ENCODE data around the gene AFG3L2. TPM values are rescaled to one million over a fixed set of nuclear protein-coding genes. Genes with fewer than 3 reads are reported as not detected.
"Not testable (repeated sequence)": the region's sequence is repeated elsewhere in the genome, so short reads cannot be mapped to it uniquely, and the experiment has no call there.

AFG3L2 gene
- total RNA-seq, 1 donor from 2014 or later: 66.8 TPM

GRCh38 chr18:12393510-12393909 is 16.5 kb upstream of the AFG3L2 start:
- H3K9me3 Mint-ChIP-seq: no peaks in the 10 kb centered on the region
- H3K27ac Mint-ChIP-seq: no peak overlapping the region
- intact Hi-C loops (cut with micrococcal nuclease): loop anchor here (5.0 kb wide), 2 partner anchors 149 to 309 kb away; partner anchors contain the start of genes CEP76 and PSMG2
- no peak overlapping the region for H3K4me3 Mint-ChIP-seq
- peaks cover 5% of the 10 kb centered on the region for H3K4me1 Mint-ChIP-seq (ENCODE audit: low read depth)
- DNase-seq (ENCODE audit: low spot score): no peak
- no peaks in the 10 kb centered on the region for H3K36me3 Mint-ChIP-seq (ENCODE audit: low read depth)
- peaks cover 4% of the 10 kb centered on the region for H3K27me3 Mint-ChIP-seq (ENCODE audit: insufficient read depth)

- Mint-ChIP-seq H3K9me3 (no peaks in the 10 kb centered on the region), H3K4me3 (no peak overlapping the region), H3K27ac (no peak overlapping the region), H3K4me1 (ENCODE audit: low read depth) (peaks cover 5% of the 10 kb centered on the region), H3K27me3 (ENCODE audit: insufficient read depth) (peaks cover 4% of the 10 kb centered on the region), H3K36me3 (ENCODE audit: low read depth) (no peaks in the 10 kb centered on the region)
- peak; percentile 26 for DNase-seq (ENCODE audit: low spot score)
- intact Hi-C loops (cut with micrococcal nuclease): loop anchor here (1.0 to 5.0 kb wide), 4 partner anchors 151 to 543 kb away; partner anchors contain the start of genes CEP76 and PSMG2
Observed at GRCh38 chr18:12391487-12392165, 14.6 kb upstream of the AFG3L2 start.

GRCh38 chr18:12388442-12388841 is 11.4 kb upstream of the AFG3L2 start:
- Mint-ChIP-seq H3K4me1 (ENCODE audit: low read depth) (peaks cover 5% of the 10 kb centered on the region), H3K9me3 (no peaks in the 10 kb centered on the region), H3K27ac (no peak overlapping the region), H3K4me3 (no peak overlapping the region), H3K27me3 (ENCODE audit: insufficient read depth) (peaks cover 3% of the 10 kb centered on the region), H3K36me3 (ENCODE audit: low read depth) (no peaks in the 10 kb centered on the region)
- intact Hi-C loops (cut with micrococcal nuclease): no loop called here
- no peak for DNase-seq (ENCODE audit: low spot score)

- H3K27ac Mint-ChIP-seq: no peak overlapping the region
- H3K36me3 Mint-ChIP-seq (ENCODE audit: low read depth): no peaks in the 10 kb centered on the region
- intact Hi-C loops (cut with micrococcal nuclease): no loop called here
- no peak for DNase-seq (ENCODE audit: low spot score)
- no peaks in the 10 kb centered on the region for H3K9me3 Mint-ChIP-seq
- H3K4me3 Mint-ChIP-seq: no peak overlapping the region
- no peaks in the 10 kb centered on the region for H3K4me1 Mint-ChIP-seq (ENCODE audit: low read depth)
- H3K27me3 Mint-ChIP-seq (ENCODE audit: insufficient read depth): peaks cover 14% of the 10 kb centered on the region
Observed at GRCh38 chr18:12384261-12384660, 7.2 kb upstream of the AFG3L2 start.

- H3K27ac Mint-ChIP-seq; H3K4me1 Mint-ChIP-seq (ENCODE audit: low read depth); DNase-seq (ENCODE audit: low spot score); H3K4me3 Mint-ChIP-seq; H3K36me3 Mint-ChIP-seq (ENCODE audit: low read depth); intact Hi-C loops (cut with micrococcal nuclease); H3K9me3 Mint-ChIP-seq: not testable (repeated sequence)
- H3K27me3 Mint-ChIP-seq (ENCODE audit: insufficient read depth): peaks cover 19% of the 10 kb centered on the region
Observed at GRCh38 chr18:12383759-12384158, 6.7 kb upstream of the AFG3L2 start.

- H3K36me3 Mint-ChIP-seq (ENCODE audit: low read depth); H3K27ac Mint-ChIP-seq; DNase-seq (ENCODE audit: low spot score); H3K4me1 Mint-ChIP-seq (ENCODE audit: low read depth); intact Hi-C loops (cut with micrococcal nuclease); H3K9me3 Mint-ChIP-seq; H3K4me3 Mint-ChIP-seq: not testable (repeated sequence)
- peaks cover 22% of the 10 kb centered on the region for H3K27me3 Mint-ChIP-seq (ENCODE audit: insufficient read depth)
Observed at GRCh38 chr18:12382221-12382814, 5.3 kb upstream of the AFG3L2 start.

GRCh38 chr18:12378198-12378558 is 1.2 kb upstream of the AFG3L2 start:
- Mint-ChIP-seq H3K4me1 (ENCODE audit: low read depth) (peaks cover 26% of the 10 kb centered on the region), H3K27me3 (ENCODE audit: insufficient read depth) (peaks cover 19% of the 10 kb centered on the region), H3K4me3 (peak overlapping the region; percentile 89), H3K36me3 (ENCODE audit: low read depth) (peaks cover 11% of the 10 kb centered on the region)
- not testable (repeated sequence) for H3K27ac Mint-ChIP-seq; H3K9me3 Mint-ChIP-seq; DNase-seq (ENCODE audit: low spot score)
- intact Hi-C loops (cut with micrococcal nuclease): loop anchor here (5.0 kb wide), 4 partner anchors 44 to 614 kb away; partner anchors contain the start of genes CEP192, MPPE1 and PTPN2

GRCh38 chr18:12377556-12378197 is 650 bp upstream of the AFG3L2 start:
- intact Hi-C loops (cut with micrococcal nuclease): loop anchor here (1.0 to 5.0 kb wide), 14 partner anchors 30 to 1349 kb away; partner anchors contain the start of genes CEP192, CEP76, CHMP1B and FAM210A
- peak overlapping the region; percentile 81 for H3K27ac Mint-ChIP-seq
- H3K36me3 Mint-ChIP-seq (ENCODE audit: low read depth): peaks cover 12% of the 10 kb centered on the region
- peak overlapping the region; percentile 89 for H3K4me3 Mint-ChIP-seq
- no peaks in the 10 kb centered on the region for H3K9me3 Mint-ChIP-seq
- no peak for DNase-seq (ENCODE audit: low spot score)
- peaks cover 31% of the 10 kb centered on the region for H3K4me1 Mint-ChIP-seq (ENCODE audit: low read depth)
- H3K27me3 Mint-ChIP-seq (ENCODE audit: insufficient read depth): peaks cover 18% of the 10 kb centered on the region

GRCh38 chr18:12376034-12376753 is 833 bp downstream of the AFG3L2 start:
- H3K4me1 Mint-ChIP-seq (ENCODE audit: low read depth): peaks cover 43% of the 10 kb centered on the region
- intact Hi-C loops (cut with micrococcal nuclease): loop anchor here (2.0 to 5.0 kb wide), 8 partner anchors 46 to 1351 kb away; partner anchors contain the start of genes CEP192, CHMP1B, FAM210A and MPPE1
- peaks cover 15% of the 10 kb centered on the region for H3K36me3 Mint-ChIP-seq (ENCODE audit: low read depth)
- no peak for DNase-seq (ENCODE audit: low spot score)
- H3K27me3 Mint-ChIP-seq (ENCODE audit: insufficient read depth): peaks cover 18% of the 10 kb centered on the region
- H3K9me3 Mint-ChIP-seq: no peaks in the 10 kb centered on the region
- H3K27ac Mint-ChIP-seq: peak overlapping the region; percentile 92
- peak overlapping the region; percentile 92 for H3K4me3 Mint-ChIP-seq

- H3K27me3 Mint-ChIP-seq (ENCODE audit: insufficient read depth): peaks cover 7% of the 10 kb centered on the region
- H3K9me3 Mint-ChIP-seq: no peaks in the 10 kb centered on the region
- DNase-seq (ENCODE audit: low spot score): no peak
- no peak overlapping the region for H3K27ac Mint-ChIP-seq
- peaks cover 17% of the 10 kb centered on the region for H3K36me3 Mint-ChIP-seq (ENCODE audit: low read depth)
- H3K4me1 Mint-ChIP-seq (ENCODE audit: low read depth): peaks cover 43% of the 10 kb centered on the region
- intact Hi-C loops (cut with micrococcal nuclease): no loop called here
- H3K4me3 Mint-ChIP-seq: peak overlapping the region; percentile 92
Observed at GRCh38 chr18:12374401-12374800, 2.6 kb downstream of the AFG3L2 start.

- DNase-seq (ENCODE audit: low spot score): no peak
- H3K9me3 Mint-ChIP-seq: no peaks in the 10 kb centered on the region
- H3K4me3 Mint-ChIP-seq: no peak overlapping the region
- no peak overlapping the region for H3K27ac Mint-ChIP-seq
- intact Hi-C loops (cut with micrococcal nuclease): no loop called here
- H3K36me3 Mint-ChIP-seq (ENCODE audit: low read depth): peaks cover 20% of the 10 kb centered on the region
- peaks cover 3% of the 10 kb centered on the region for H3K27me3 Mint-ChIP-seq (ENCODE audit: insufficient read depth)
- H3K4me1 Mint-ChIP-seq (ENCODE audit: low read depth): peaks cover 43% of the 10 kb centered on the region
Observed at GRCh38 chr18:12373771-12374116, 3.3 kb downstream of the AFG3L2 start.

- intact Hi-C loops (cut with micrococcal nuclease): no loop called here
- H3K4me1 Mint-ChIP-seq (ENCODE audit: low read depth): peaks cover 43% of the 10 kb centered on the region
Observed at GRCh38 chr18:12373116-12373770, 3.8 kb downstream of the AFG3L2 start.

More at GRCh38 chr18:12373116-12373770, 3.8 kb downstream of the AFG3L2 start:
- Mint-ChIP-seq H3K4me3 (no peak overlapping the region), H3K27me3 (ENCODE audit: insufficient read depth) (no peaks in the 10 kb centered on the region), H3K27ac (no peak overlapping the region), H3K9me3 (no peaks in the 10 kb centered on the region), H3K36me3 (ENCODE audit: low read depth) (peaks cover 23% of the 10 kb centered on the region)
- no peak for DNase-seq (ENCODE audit: low spot score)
